OCI-LY1 (cell line): ENCODE results near the gene OPN4.

Source experiments
- H2AFZ ChIP-seq: fragments of 200-600 bp; sonication (generic), shearing (Covaris generic); 2 replicates; pipeline ENCODE4 v1.6.0; 2014; ENCODE audit warnings: antibody characterized with exemption, mild to moderate bottlenecking, low read length
- H3F3A ChIP-seq: fragments of 200-600 bp; sonication (generic), shearing (Covaris generic); 2 replicates; pipeline ENCODE4 v1.6.0; 2014; ENCODE audit warnings: mild to moderate bottlenecking, antibody characterized with exemption, low read length, moderate library complexity; ENCODE audit not compliant: insufficient read depth
- H3K27ac ChIP-seq: fragments of 200-600 bp; sonication (generic); 2 replicates; pipeline ENCODE4 v1.5.1; 2014; ENCODE audit warnings: low read length, mixed run types, mild to moderate bottlenecking, low read depth; ENCODE audit not compliant: poor library complexity, severe bottlenecking
- H3K27me3 ChIP-seq: fragments of 200-600 bp; sonication (generic); 2 replicates; pipeline ENCODE4 v1.6.0; 2014; ENCODE audit warnings: antibody characterized with exemption, mild to moderate bottlenecking, low read length, moderate library complexity; ENCODE audit not compliant: insufficient read depth
- H3K36me3 ChIP-seq: fragments of 200-600 bp; sonication (generic); 2 replicates; pipeline ENCODE4 v1.6.1; 2014; ENCODE audit warnings: mild to moderate bottlenecking, antibody characterized with exemption, low read length, moderate library complexity, mixed read lengths; ENCODE audit not compliant: insufficient read depth
- H3K4me1 ChIP-seq: fragments of 200-600 bp; sonication (generic); 2 replicates; pipeline ENCODE4 v1.5.1; 2014; ENCODE audit warnings: mild to moderate bottlenecking, low read length, moderate library complexity; ENCODE audit not compliant: insufficient read depth, severe bottlenecking
- H3K4me2 ChIP-seq: fragments of 200-600 bp; sonication (generic), shearing (Covaris generic); 2 replicates; pipeline ENCODE4 v1.6.1; 2014; ENCODE audit warnings: low read length
- H3K4me3 ChIP-seq: fragments of 200-600 bp; sonication (generic); 2 replicates; pipeline ENCODE4 v1.5.1; 2014; ENCODE audit warnings: low read length, low read depth, mild to moderate bottlenecking, mixed read lengths; ENCODE audit not compliant: poor library complexity, severe bottlenecking
- H3K79me2 ChIP-seq: fragments of 200-600 bp; shearing (Covaris generic); 2 replicates; pipeline ENCODE4 v1.6.1; 2016; ENCODE audit warnings: mixed run types, low read length, mixed read lengths; ENCODE audit not compliant: insufficient read depth
- H3K9ac ChIP-seq: fragments of 200-600 bp; sonication (generic), shearing (Covaris generic); 2 replicates; pipeline ENCODE4 v1.6.1; 2014; ENCODE audit warnings: mild to moderate bottlenecking, low read length, mixed read lengths
- H3K9me2 ChIP-seq: fragments of 200-600 bp; sonication (generic), shearing (Covaris generic); 2 replicates; pipeline ENCODE4 v1.6.1; 2014; ENCODE audit warnings: low read depth, mild to moderate bottlenecking, low read length, mixed read lengths
- H3K9me3 ChIP-seq: fragments of 200-600 bp; shearing (Covaris generic); 2 replicates; pipeline ENCODE4 v1.6.1; 2014; ENCODE audit warnings: low read length, mixed read lengths
- H4K20me1 ChIP-seq: fragments of 200-600 bp; sonication (generic), shearing (Covaris generic); 2 replicates; pipeline ENCODE4 v1.6.0; 2016; ENCODE audit warnings: mild to moderate bottlenecking, low read length; ENCODE audit not compliant: insufficient read depth
- EZH2 ChIP-seq: fragments of 200-600 bp; sonication (generic), shearing (Covaris generic); IDR thresholded peaks from 2 replicates; pipeline ENCODE4 v1.8.0; 2017; ENCODE audit warnings: borderline replicate concordance, mixed run types, mild to moderate bottlenecking, antibody characterized with exemption, low read length, moderate library complexity, mixed read lengths
- TF ChIP-seq, protein P1 (sequence below): fragments of 200-600 bp; sonication (generic), shearing (Covaris generic); IDR thresholded peaks from 2 replicates; pipeline ENCODE4 v1.5.1; 2017; ENCODE audit warnings: mild to moderate bottlenecking, antibody characterized with exemption, low read length, moderate library complexity, mixed read lengths

Gene OPN4

DNA sequence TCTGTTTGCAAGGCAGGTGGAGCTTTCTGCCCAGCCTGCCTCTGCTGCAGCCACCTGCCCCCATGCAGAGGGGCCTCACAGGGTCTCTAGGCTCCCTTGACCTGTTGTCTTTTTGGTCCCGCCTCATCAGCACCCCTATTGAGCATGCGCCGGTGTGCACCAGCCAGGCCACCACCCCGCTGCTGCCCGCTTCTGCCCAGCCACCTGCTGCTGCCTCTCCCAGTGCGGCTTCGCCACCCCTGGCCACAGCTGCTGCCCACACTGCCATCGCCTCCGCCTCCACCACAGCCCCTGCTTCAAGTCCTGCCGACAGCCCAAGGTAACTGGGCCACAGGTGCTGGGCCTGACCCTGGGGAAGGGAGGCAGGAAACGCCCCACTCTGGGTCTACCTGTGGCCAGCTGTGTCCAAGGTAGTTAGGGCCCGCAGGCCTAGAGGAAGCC, 52.1 kb downstream of the OPN4 start:
- H3F3A ChIP-seq: no peaks in the 10 kb centered on the region

DNA sequence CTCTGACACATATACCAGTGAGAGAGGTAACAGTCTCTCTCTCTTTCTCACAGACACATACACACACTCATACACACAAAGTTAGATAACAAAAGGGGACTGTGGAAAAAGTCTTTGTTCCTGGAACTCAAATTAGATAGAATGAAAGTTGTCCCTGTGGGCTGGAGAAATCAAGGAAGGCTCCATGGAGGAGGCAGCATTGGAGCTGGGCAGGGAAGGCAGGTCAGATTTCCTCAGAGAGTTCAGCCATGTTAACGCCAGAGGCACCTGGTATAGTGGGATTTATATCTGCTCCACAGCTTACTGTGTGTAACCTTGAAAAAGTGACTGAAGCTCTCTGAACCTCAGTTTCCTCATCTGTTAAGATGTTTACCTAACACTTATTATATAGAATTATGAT, 52.6 kb downstream of the OPN4 start:
- Histone ChIP-seq H3F3A (no peaks in the 10 kb centered on the region), H3K4me1 (peaks cover 11% of the 10 kb centered on the region), H3K27ac (no peak overlapping the region), H3K27me3 (no peaks in the 10 kb centered on the region), H3K79me2 (no peaks in the 10 kb centered on the region), H2AFZ (no peak overlapping the region), H3K9me3 (no peaks in the 10 kb centered on the region), H3K4me2 (no peak overlapping the region), H3K36me3 (no peaks in the 10 kb centered on the region), H4K20me1 (no peaks in the 10 kb centered on the region), H3K9me2 (no peaks in the 10 kb centered on the region), H3K9ac (no peak overlapping the region), H3K4me3 (no peak overlapping the region)
- TF ChIP-seq EZH2: no peak
- TF ChIP-seq, protein P1, sequence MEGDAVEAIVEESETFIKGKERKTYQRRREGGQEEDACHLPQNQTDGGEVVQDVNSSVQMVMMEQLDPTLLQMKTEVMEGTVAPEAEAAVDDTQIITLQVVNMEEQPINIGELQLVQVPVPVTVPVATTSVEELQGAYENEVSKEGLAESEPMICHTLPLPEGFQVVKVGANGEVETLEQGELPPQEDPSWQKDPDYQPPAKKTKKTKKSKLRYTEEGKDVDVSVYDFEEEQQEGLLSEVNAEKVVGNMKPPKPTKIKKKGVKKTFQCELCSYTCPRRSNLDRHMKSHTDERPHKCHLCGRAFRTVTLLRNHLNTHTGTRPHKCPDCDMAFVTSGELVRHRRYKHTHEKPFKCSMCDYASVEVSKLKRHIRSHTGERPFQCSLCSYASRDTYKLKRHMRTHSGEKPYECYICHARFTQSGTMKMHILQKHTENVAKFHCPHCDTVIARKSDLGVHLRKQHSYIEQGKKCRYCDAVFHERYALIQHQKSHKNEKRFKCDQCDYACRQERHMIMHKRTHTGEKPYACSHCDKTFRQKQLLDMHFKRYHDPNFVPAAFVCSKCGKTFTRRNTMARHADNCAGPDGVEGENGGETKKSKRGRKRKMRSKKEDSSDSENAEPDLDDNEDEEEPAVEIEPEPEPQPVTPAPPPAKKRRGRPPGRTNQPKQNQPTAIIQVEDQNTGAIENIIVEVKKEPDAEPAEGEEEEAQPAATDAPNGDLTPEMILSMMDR: no peak

More for the DNA sequence above, 52.1 kb downstream of the OPN4 start:
- Histone ChIP-seq H3K4me1 (peaks cover 8% of the 10 kb centered on the region), H4K20me1 (no peaks in the 10 kb centered on the region), H3K27me3 (no peaks in the 10 kb centered on the region), H3K79me2 (no peaks in the 10 kb centered on the region), H3K4me3 (no peak overlapping the region), H3K9ac (no peak overlapping the region), H3K9me2 (no peaks in the 10 kb centered on the region), H3K36me3 (no peaks in the 10 kb centered on the region), H3K4me2 (no peak overlapping the region), H3K9me3 (no peaks in the 10 kb centered on the region), H3K27ac (no peak overlapping the region), H2AFZ (no peak overlapping the region)
- TF ChIP-seq EZH2: no peak
- TF ChIP-seq, protein P1: no peak

DNA sequence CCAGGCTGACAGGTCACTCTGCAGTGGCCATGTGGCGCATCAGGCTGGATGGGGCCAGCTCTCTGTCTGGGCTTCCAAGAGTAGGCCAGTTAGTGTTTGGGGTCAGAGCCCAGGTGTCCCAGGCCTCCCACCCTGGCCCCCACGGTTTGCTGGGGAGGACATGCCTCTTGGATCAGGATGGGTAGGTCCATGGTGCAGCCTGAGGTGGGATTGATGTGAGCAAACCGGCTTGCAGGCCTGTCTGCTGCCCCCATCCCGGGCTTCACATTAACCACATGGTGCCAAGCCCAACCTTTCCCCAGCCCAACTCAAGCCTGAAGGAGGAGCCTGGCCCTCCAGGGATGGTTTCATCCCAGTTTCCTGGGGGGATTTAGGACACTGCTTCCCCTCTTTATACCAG, 53.2 kb downstream of the OPN4 start:
- no peaks in the 10 kb centered on the region for H3K79me2 ChIP-seq
- no peaks in the 10 kb centered on the region for H3K27me3 ChIP-seq
- no peaks in the 10 kb centered on the region for H4K20me1 ChIP-seq
- no peak overlapping the region for H3K27ac ChIP-seq
- H3F3A ChIP-seq: no peaks in the 10 kb centered on the region
- H2AFZ ChIP-seq: no peak overlapping the region
- H3K4me1 ChIP-seq: peaks cover 16% of the 10 kb centered on the region
- TF ChIP-seq EZH2: no peak
- TF ChIP-seq, protein P1: no peak
- no peaks in the 10 kb centered on the region for H3K36me3 ChIP-seq
- H3K4me2 ChIP-seq: no peak overlapping the region
- no peak overlapping the region for H3K9ac ChIP-seq
- H3K4me3 ChIP-seq: no peak overlapping the region
- H3K9me2 ChIP-seq: no peaks in the 10 kb centered on the region
- no peaks in the 10 kb centered on the region for H3K9me3 ChIP-seq
